ENCODE data around the gene SLC25A47.
"Not testable (repeated sequence)": the region's sequence is repeated elsewhere in the genome, so short reads cannot be mapped to it uniquely, and the experiment has no call there.

The SLC25A47 gene

GRCh38 chr14:100306101-100306997 lies 16.8 kb upstream of the SLC25A47 start, which contains the start of gene SLC25A29:
TSS of gene SLC25A29 (minus strand) at chr14:100306444. CDS start at chr14:100306232, 212 bp downstream.
- DNase-seq: peak; percentile 59 to 77

- no peak for DNase-seq
Observed at GRCh38 chr14:100306998-100307765, 16.0 kb upstream of the SLC25A47 start.

DNA sequence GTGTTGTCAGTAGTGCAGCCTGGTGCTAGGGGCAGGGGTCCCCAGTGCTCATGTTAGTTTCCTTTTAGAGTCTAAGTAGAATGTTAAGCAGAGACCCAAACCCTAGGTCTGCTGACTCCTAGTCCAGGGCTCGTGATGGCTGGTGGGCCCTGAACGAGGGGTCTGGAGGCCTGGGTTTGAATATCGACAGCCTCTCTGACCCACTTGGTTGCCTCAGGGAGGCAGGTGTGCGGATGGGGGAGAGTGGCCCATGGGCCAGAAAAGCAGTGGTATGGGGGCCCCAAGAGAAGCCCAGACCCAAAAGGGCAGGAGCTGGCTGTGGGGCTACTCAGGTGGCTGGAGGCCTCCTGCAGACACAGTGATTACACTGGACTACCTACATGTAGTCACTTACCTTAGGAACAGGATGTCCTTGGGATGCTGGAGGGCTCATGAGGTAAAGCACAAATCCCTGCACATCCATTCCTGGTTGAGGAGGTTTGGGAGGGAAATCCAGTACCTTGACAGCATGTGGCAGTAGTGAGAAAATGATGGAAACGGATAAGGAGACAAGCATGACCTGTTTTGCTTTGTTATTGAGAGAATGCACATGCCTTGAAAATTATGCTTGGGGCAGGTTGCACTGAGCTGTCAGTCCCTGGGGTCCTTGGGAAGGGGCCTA lies 15.2 kb upstream of the SLC25A47 start:
- no peak for DNase-seq

- not testable (repeated sequence) for DNase-seq
Observed at GRCh38 chr14:100308427-100308792, 14.7 kb upstream of the SLC25A47 start.

DNA sequence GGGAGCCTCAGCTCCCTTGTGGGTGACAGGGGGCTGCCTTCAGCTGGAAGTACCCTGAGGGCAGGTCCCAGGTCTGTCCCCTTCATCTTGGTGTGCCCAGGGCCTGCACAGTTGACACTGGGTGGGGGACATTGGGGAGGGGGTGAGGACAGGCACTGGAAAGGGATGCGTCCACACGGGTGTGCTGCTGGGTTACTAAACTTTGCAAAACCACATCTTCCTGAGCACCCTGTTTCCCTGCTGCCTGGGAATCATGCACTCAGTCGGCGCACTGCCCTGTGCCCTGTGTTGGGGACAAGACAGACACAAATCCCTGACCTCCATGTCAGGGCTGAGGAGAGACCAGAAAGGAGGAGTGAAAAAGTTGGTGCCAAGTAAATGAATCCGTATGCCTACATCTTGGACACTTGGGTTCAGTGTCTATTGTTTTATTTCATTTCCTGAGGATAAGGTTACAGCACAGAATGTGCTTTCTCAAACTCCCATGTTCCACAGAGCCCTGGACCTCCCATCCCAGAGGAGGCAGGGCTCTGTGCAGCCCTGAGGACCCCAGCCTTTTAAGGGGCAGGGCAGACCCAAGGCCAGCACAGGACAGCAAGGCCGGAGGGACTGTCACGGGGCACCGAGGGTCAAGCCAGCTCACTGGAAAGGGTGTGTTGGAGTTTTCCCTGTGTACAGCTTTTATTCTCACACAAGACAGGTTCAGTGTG lies 14.0 kb upstream of the SLC25A47 start:
- DNase-seq: no peak

GRCh38 chr14:100312110-100312876 lies 10.8 kb upstream of the SLC25A47 start:
- not testable (repeated sequence) for DNase-seq

- DNase-seq: no peak
Observed at GRCh38 chr14:100312877-100313400, 10.2 kb upstream of the SLC25A47 start.

DNA sequence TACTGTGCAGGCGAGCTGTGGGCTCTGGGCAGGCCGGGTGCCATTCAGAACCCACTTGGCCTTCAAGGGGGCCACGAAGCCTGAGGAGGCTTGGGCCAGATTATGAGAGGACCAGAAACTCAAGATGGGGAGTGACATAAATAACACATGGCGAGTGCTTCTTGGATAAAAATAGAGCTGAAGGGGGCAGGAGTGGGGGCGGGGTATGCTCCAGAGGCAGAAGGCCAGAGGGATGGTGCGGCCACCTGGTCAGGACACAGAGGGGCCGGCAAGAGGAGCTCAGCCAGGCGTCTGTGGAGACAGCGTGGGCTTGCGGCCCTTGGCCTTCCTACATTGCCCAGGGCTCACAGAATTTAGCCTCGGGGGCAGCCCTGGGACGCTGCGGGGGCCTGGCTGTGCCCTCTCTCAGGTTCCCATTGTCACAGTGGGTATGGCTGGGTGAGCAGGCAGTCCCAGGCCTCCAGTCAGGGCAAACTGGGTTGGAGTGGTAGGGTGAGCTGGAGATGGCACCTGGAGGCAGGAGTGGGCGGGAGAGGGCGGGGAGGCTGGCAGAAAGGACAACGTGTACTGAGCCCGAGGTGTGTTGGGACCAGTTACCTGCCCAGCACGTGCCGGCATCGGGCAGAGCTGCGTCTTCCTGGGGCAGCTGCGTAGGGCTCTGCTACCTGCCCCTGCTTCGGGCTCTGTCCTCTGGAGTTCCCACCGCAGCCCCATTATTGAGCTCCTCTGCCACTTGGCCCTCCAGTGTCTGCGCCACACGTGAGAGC lies 9.5 kb upstream of the SLC25A47 start:
- no peak for DNase-seq

DNA sequence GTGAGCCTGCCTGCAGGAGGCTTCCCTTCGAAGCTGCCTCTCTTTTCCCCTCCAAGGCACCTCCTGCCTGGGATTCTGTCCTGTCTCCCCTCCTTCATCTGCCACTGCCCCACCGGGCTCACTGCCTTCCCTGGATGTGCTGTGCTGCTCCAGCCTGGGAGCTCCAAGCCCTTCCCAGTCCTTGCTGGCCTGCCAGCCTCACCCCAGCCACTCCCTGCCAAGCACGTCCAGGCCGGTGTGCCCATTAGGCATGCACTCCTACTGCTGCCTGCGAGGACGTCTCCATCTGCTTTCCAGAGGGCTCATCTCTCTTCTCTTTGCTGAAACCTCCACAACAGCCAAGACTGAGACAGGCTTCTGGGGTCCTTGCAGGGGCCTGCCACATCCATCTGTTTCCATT lies 8.4 kb upstream of the SLC25A47 start:
- DNase-seq: no peak

- no peak for DNase-seq
Observed at GRCh38 chr14:100317389-100317788, 5.8 kb upstream of the SLC25A47 start.

DNA sequence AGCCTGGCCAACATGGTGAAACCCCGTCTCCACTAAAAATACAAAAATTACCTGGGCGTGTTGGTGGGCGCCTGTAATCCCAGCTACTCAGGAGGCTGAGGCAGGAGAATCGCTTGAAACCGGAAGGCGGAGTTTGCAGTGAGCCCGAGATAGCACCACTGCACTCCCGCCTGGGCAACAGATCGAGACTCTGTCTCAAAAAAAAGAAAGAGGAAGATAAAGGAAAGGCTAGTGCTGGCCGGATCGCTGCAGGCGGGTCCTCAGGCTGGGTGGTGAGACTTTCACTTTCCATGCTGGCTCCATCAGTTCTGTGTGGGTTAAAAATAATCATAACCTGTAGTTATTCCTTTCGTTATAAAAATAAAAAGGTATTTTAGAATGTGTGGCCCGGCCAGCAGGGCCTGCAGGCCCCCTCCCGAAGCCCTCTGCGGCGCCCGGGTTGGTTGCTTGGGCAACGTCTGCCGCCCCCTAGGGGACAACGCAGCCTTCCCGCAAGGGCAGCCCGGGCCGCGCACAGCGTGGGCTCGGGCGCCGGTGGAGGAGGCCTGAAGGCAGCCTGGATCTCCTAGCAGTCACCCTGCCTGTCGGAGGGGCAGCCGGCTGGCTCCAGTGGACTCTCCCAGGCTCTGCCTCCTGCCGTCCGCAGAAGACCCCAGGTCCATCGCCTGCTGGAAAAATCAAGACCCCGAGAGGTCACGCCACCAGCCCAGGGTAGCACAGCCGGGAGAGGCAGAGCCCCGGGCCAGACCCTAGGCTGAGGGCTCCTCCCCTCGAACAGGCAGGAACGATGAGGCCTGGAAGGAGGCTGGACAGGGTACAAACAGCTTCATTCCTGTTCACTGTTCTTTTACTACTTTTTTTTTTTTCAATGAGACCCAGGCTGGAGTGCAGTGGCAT lies 5.0 kb upstream of the SLC25A47 start:
- peak; percentile 59 to 66 for DNase-seq

DNA sequence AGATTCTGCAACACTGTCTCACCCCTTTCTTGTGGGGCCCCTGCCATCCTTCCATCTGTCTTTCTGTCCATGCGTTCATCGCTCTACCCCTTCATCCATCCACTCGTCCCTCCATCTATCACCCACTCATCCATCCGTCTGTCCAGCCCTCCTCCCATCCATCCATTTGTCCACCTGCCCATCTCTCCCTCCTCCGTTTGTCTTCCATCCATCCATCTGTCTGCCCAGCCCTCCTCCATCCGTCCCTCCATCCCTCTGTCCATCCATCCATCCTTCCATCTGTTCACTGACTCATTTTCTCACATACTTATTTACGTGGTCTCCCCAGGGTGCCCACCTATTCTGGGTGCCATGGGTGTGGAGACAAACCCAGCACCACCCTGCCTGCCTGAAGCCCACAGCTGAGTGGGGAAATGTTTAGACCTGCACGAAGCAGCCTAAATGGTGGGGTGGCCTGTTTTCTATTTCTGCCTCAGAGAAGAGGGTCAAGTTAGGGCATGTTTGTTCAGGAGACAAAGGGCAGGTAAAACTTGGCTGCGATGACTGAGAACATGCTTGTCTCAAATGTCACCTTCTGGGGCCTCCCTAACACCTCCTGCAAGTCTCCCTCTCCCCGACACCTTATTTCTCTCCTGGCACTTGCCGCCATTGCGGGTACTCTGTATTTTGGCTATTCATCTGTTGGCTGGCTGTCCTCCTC lies 2.8 kb upstream of the SLC25A47 start:
- DNase-seq: no peak

GRCh38 chr14:100321473-100322137 lies 1.5 kb upstream of the SLC25A47 start:
- no peak for DNase-seq

DNA sequence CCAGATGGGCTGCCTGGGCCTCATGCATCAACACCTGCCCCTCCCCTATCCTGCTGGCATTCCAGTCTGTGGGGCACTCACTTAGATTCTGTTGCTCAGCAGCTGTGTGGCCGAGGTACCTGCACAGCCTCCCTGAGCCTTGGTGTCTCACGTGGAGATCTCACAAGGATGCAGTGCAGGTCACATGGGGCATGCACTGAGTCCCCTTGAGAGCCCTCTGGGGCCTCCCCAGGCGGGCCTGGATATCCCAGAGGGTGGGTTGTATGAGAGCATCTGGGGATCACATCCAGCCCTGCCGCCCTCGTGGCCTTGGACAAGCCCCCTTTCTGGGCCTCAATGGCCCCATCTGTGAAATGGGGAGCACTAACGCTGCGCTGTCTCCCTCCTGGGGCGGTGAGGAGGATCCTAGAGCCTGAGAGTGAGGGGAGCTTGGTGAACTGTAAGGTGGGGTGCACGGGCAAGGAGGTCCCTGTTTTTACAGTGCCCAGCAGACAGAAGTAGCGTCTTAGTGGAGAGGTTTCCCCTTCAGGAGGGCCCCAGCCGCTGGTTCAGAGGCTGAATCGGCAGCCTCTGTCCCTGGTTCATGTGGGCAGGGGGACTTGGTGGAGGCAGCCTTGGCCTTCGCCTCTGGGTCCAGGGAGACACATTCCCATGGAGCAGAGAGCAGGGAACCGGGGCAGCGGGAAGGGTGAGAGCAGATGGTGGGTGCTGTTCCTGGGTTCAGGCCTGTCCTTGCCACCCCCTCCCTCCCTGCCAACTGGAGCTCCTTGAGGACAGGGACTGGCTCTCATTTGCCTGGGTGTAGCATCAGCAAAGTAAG lies 791 bp upstream of the SLC25A47 start:
- DNase-seq: no peak

GRCh38 chr14:100323942-100324307 lies 786 bp downstream of the SLC25A47 start:
- DNase-seq: no peak

GRCh38 chr14:100325231-100325632 lies 2.1 kb downstream of the SLC25A47 start:
- no peak for DNase-seq

- no peak for DNase-seq
Observed at GRCh38 chr14:100325958-100326357, 2.8 kb downstream of the SLC25A47 start.

DNA sequence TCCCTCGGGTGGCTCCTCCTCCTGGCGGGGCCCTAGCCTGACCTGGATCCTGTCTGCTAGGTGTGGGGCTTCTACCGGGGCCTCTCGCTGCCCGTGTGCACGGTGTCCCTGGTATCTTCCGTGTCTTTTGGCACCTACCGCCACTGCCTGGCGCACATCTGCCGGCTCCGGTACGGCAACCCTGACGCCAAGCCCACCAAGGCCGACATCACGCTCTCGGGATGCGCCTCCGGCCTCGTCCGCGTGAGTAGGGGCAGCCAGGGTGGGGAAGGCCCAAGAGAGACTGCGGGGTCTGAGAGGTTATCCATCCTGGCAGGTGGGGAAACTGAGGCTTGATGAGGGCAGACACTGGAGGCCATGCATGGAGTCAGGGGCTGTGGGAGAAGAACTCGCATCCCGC lies 4.0 kb downstream of the SLC25A47 start:
- DNase-seq: no peak
